Measurements from ENCODE around the gene NFIB.

Gene NFIB

GRCh38 chr9:14250794-14251153 is 63.2 kb downstream of the NFIB start:
- Histone ChIP-seq H3K36me3 (ENCODE audit: insufficient read depth, insufficient read length, low read length) (no peaks in the 10 kb centered on the region), H3K9ac (ENCODE audit: insufficient read length, low read depth) (no peak overlapping the region), H3K9me3 (ENCODE audit: insufficient read depth, low read length) (no peaks in the 10 kb centered on the region), H3K4me1 (ENCODE audit: insufficient read depth, insufficient read length) (no peaks in the 10 kb centered on the region), H3K27me3 (ENCODE audit: insufficient read depth, insufficient read length) (no peaks in the 10 kb centered on the region), H3K4me3 (ENCODE audit: insufficient read length, low read depth) (no peak overlapping the region)
- TF ChIP-seq SUZ12 (IDR thresholded peaks at IDR 0.05; ENCODE audit: extremely low read depth, insufficient read depth, insufficient read length) (no peak), ZNF274 (IDR thresholded peaks at IDR 0.05; ENCODE audit: low read depth, low read length) (no peak), YY1 (IDR thresholded peaks at IDR 0.05; ENCODE audit: insufficient read depth, insufficient read length) (no peak)
- no peak for DNase-seq (ENCODE audit: low read depth, low spot score)

- H3K9me3 ChIP-seq (ENCODE audit: insufficient read depth, low read length): no peaks in the 10 kb centered on the region
- no peaks in the 10 kb centered on the region for H3K4me1 ChIP-seq (ENCODE audit: insufficient read depth, insufficient read length)
- no peak for DNase-seq (ENCODE audit: low read depth, low spot score)
- H3K4me3 ChIP-seq (ENCODE audit: insufficient read length, low read depth): no peak overlapping the region
- no peak for TF ChIP-seq SUZ12 (IDR thresholded peaks at IDR 0.05; ENCODE audit: extremely low read depth, insufficient read depth, insufficient read length)
- no peak for TF ChIP-seq ZNF274 (IDR thresholded peaks at IDR 0.05; ENCODE audit: low read depth, low read length)
- TF ChIP-seq YY1 (IDR thresholded peaks at IDR 0.05; ENCODE audit: insufficient read depth, insufficient read length): no peak
- H3K36me3 ChIP-seq (ENCODE audit: insufficient read depth, insufficient read length, low read length): no peaks in the 10 kb centered on the region
- H3K9ac ChIP-seq (ENCODE audit: insufficient read length, low read depth): no peak overlapping the region
- no peaks in the 10 kb centered on the region for H3K27me3 ChIP-seq (ENCODE audit: insufficient read depth, insufficient read length)
These were observed 64.4 kb downstream of the NFIB start for GRCh38 chr9:14249527-14249926.

- no peaks in the 10 kb centered on the region for H3K27me3 ChIP-seq (ENCODE audit: insufficient read depth, insufficient read length)
- no peak overlapping the region for H3K9ac ChIP-seq (ENCODE audit: insufficient read length, low read depth)
- no peak for DNase-seq (ENCODE audit: low read depth, low spot score)
- no peak for TF ChIP-seq YY1 (IDR thresholded peaks at IDR 0.05; ENCODE audit: insufficient read depth, insufficient read length)
- no peak for TF ChIP-seq ZNF274 (IDR thresholded peaks at IDR 0.05; ENCODE audit: low read depth, low read length)
- no peak for TF ChIP-seq SUZ12 (IDR thresholded peaks at IDR 0.05; ENCODE audit: extremely low read depth, insufficient read depth, insufficient read length)
- no peaks in the 10 kb centered on the region for H3K4me1 ChIP-seq (ENCODE audit: insufficient read depth, insufficient read length)
- no peaks in the 10 kb centered on the region for H3K36me3 ChIP-seq (ENCODE audit: insufficient read depth, insufficient read length, low read length)
- no peak overlapping the region for H3K4me3 ChIP-seq (ENCODE audit: insufficient read length, low read depth)
- H3K9me3 ChIP-seq (ENCODE audit: insufficient read depth, low read length): no peaks in the 10 kb centered on the region
These were observed 65.8 kb downstream of the NFIB start for GRCh38 chr9:14248149-14248548.

- no peak for DNase-seq (ENCODE audit: low read depth, low spot score)
- Histone ChIP-seq H3K4me3 (ENCODE audit: insufficient read length, low read depth) (no peak overlapping the region), H3K9me3 (ENCODE audit: insufficient read depth, low read length) (no peaks in the 10 kb centered on the region), H3K36me3 (ENCODE audit: insufficient read depth, insufficient read length, low read length) (no peaks in the 10 kb centered on the region), H3K4me1 (ENCODE audit: insufficient read depth, insufficient read length) (no peaks in the 10 kb centered on the region), H3K9ac (ENCODE audit: insufficient read length, low read depth) (no peak overlapping the region), H3K27me3 (ENCODE audit: insufficient read depth, insufficient read length) (no peaks in the 10 kb centered on the region)
- TF ChIP-seq SUZ12 (IDR thresholded peaks at IDR 0.05; ENCODE audit: extremely low read depth, insufficient read depth, insufficient read length) (no peak), YY1 (IDR thresholded peaks at IDR 0.05; ENCODE audit: insufficient read depth, insufficient read length) (no peak)
These were observed 66.4 kb downstream of the NFIB start for GRCh38 chr9:14247577-14247976.

- Histone ChIP-seq H3K4me3 (ENCODE audit: insufficient read length, low read depth) (no peak overlapping the region), H3K27me3 (ENCODE audit: insufficient read depth, insufficient read length) (no peaks in the 10 kb centered on the region), H3K36me3 (ENCODE audit: insufficient read depth, insufficient read length, low read length) (no peaks in the 10 kb centered on the region), H3K9me3 (ENCODE audit: insufficient read depth, low read length) (no peaks in the 10 kb centered on the region), H3K9ac (ENCODE audit: insufficient read length, low read depth) (no peak overlapping the region), H3K4me1 (ENCODE audit: insufficient read depth, insufficient read length) (no peaks in the 10 kb centered on the region)
- TF ChIP-seq SUZ12 (IDR thresholded peaks at IDR 0.05; ENCODE audit: extremely low read depth, insufficient read depth, insufficient read length) (no peak), ZNF274 (IDR thresholded peaks at IDR 0.05; ENCODE audit: low read depth, low read length) (no peak), YY1 (IDR thresholded peaks at IDR 0.05; ENCODE audit: insufficient read depth, insufficient read length) (no peak)
- no peak for DNase-seq (ENCODE audit: low read depth, low spot score)
These were observed 67.0 kb downstream of the NFIB start for GRCh38 chr9:14246951-14247350.

- no peak for TF ChIP-seq ZNF274 (IDR thresholded peaks at IDR 0.05; ENCODE audit: low read depth, low read length)
- H3K9ac ChIP-seq (ENCODE audit: insufficient read length, low read depth): no peak overlapping the region
- no peaks in the 10 kb centered on the region for H3K36me3 ChIP-seq (ENCODE audit: insufficient read depth, insufficient read length, low read length)
- H3K4me1 ChIP-seq (ENCODE audit: insufficient read depth, insufficient read length): no peaks in the 10 kb centered on the region
- DNase-seq (ENCODE audit: low read depth, low spot score): no peak
- no peaks in the 10 kb centered on the region for H3K27me3 ChIP-seq (ENCODE audit: insufficient read depth, insufficient read length)
- no peaks in the 10 kb centered on the region for H3K9me3 ChIP-seq (ENCODE audit: insufficient read depth, low read length)
- H3K4me3 ChIP-seq (ENCODE audit: insufficient read length, low read depth): no peak overlapping the region
These were observed 67.9 kb downstream of the NFIB start for GRCh38 chr9:14245901-14246525.

- Histone ChIP-seq H3K4me1 (ENCODE audit: insufficient read depth, insufficient read length) (no peaks in the 10 kb centered on the region), H3K36me3 (ENCODE audit: insufficient read depth, insufficient read length, low read length) (no peaks in the 10 kb centered on the region), H3K27me3 (ENCODE audit: insufficient read depth, insufficient read length) (no peaks in the 10 kb centered on the region), H3K9ac (ENCODE audit: insufficient read length, low read depth) (no peak overlapping the region), H3K9me3 (ENCODE audit: insufficient read depth, low read length) (no peaks in the 10 kb centered on the region), H3K4me3 (ENCODE audit: insufficient read length, low read depth) (no peak overlapping the region)
- no peak for TF ChIP-seq SUZ12 (IDR thresholded peaks at IDR 0.05; ENCODE audit: extremely low read depth, insufficient read depth, insufficient read length)
- TF ChIP-seq YY1 (IDR thresholded peaks at IDR 0.05; ENCODE audit: insufficient read depth, insufficient read length): no peak
- no peak for TF ChIP-seq ZNF274 (IDR thresholded peaks at IDR 0.05; ENCODE audit: low read depth, low read length)
- no peak for DNase-seq (ENCODE audit: low read depth, low spot score)
These were observed 70.4 kb downstream of the NFIB start for GRCh38 chr9:14243514-14244042.

All from NT2/D1 (cell line).